DMS53 treated with DMSO at 0.1 percent for 48 hours (cell line): ENCODE data around the gene SLC22A3.

Source experiments
- DNase-seq: peaks from one replicate; lab custom pipeline; 2025; ENCODE audit not compliant: unreplicated experiment; lab: John Stamatoyannopoulos, UW

Gene SLC22A3

DNA sequence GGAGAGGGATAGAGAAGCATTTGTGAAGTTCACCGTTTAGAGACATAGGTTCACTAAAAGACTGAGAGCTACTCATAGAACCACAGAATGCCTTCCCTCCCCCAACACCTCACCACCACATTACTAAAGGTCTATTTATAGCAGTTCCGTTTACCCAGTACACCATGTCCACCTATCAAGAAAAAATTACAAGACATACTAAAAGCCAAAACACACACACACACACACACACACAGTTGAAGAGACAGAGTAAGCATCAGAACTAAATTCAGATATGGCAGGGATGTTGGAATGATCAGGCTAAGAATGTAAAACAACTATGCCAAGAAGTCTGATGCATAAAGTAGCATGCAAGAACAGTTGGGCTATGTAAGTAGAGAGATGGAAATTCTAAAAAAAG lies 52.3 kb downstream of the SLC22A3 start:
- DNase-seq: no peak

GRCh38 chr6:160408528-160408927 lies 60.4 kb downstream of the SLC22A3 start:
- DNase-seq: peak; percentile 6

DNA sequence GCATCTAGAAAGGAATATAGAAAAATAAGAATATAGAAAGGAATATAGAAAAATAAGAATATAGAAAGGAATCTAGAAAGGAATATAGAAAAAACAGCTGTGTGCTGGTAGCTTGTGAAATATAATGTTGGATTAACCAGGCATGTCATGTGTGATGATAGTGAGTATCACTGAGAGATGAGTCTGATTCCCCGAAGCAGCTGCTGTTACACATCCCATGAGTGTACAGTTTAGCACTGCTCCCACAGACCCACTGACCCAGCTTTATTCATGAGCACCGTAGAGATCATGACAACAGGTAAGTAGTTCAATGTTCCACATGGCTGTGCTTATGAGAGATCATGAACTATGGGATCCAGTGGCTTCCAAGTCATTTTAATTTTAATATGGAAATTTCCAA lies 64.8 kb downstream of the SLC22A3 start:
- DNase-seq: no peak

- DNase-seq: no peak
Measured at GRCh38 chr6:160417146-160417545, 69.0 kb downstream of the SLC22A3 start.

DNA sequence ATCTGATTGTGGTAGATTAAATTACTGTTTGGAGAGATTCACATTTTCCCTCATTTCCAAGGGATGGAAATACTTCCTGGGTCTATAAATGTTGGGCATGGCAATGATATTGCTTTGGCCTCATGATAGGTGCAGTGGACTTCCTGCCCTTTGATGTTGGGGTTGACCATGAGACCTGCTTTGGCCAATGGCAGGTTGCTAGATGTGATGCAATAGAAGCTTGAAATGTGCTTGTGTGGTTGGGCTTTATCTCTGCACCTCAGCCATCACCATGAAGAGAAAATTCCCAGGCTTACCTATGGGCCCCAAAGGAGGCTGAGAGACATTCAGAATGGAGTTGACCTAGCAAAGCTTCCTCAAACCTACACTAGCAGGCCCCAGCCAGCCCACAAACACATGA lies 69.4 kb downstream of the SLC22A3 start:
- DNase-seq: no peak

DNA sequence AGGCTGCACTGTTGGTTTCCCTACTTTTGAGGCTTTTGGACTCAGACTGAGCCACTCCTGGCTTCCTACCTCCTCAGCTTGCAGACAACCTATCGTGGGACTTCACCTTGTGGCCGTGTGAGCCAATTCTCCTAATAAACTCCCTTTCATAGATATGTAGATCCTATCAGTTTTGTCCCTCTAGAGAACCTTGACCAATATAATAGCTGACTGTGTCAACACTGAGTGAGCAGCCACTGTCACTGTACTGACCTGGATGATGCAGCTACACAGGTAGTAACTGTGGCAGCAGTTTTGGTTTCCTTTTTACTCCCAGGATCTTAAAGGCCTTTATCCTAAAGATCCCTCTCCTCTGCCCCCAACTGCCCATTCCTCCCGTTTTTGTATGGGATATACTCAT lies 70.2 kb downstream of the SLC22A3 start:
- no peak for DNase-seq

- DNase-seq: no peak
Measured at GRCh38 chr6:160419488-160419887, 71.3 kb downstream of the SLC22A3 start.

- DNase-seq: no peak
Measured at GRCh38 chr6:160420253-160420968, 72.2 kb downstream of the SLC22A3 start.

DNA sequence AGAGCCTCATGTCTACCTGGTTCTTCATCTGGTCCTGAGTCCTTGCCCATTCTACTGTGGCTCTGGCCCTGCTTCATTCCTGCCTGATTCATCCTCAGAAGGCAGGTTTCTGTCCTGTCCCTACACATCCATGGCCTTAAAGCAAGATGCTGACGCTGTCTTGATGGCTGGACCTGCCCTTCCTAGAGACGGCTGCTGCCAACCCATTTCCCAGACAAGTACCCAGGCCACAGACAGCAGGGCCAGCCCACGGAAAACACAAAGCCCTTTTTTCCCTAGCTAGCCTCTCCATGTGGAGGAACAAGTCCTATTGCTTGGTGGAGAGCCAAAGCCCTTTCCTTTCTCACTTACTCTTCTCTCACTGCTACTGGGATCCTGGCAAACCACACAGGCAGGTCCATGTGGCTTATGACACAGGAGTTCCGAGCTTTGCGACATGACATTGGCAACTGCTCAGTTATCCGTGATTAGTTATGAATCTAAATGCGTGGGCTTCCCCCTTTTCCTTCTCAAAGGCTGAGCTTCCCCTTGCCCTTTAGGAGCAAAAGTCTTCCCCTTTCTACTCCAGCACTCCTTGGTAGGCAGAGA lies 72.9 kb downstream of the SLC22A3 start:
- DNase-seq: no peak

- DNase-seq: no peak
Measured at GRCh38 chr6:160421854-160422253, 73.7 kb downstream of the SLC22A3 start.

DNA sequence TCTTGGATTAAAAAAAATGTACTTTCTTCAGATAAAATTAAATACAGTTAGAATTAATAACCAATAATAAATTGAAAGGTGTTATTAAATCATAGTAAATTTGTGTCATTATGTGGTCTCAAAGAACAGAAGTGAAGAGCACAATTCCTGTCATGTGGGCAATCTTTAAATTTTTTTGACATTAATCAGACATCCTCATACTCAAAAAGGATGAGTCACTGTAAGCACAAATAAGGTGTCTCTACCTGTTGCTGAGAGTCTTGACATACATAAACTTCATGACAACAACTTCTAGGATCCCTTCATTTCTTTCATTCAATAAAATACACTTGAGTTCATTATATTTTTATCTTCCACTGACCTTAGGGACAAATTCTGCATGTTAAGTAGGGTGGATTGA lies 76.1 kb downstream of the SLC22A3 start:
- peak; percentile 23 for DNase-seq

- no peak for DNase-seq
Measured at GRCh38 chr6:160426136-160426535, 78.0 kb downstream of the SLC22A3 start.

DNA sequence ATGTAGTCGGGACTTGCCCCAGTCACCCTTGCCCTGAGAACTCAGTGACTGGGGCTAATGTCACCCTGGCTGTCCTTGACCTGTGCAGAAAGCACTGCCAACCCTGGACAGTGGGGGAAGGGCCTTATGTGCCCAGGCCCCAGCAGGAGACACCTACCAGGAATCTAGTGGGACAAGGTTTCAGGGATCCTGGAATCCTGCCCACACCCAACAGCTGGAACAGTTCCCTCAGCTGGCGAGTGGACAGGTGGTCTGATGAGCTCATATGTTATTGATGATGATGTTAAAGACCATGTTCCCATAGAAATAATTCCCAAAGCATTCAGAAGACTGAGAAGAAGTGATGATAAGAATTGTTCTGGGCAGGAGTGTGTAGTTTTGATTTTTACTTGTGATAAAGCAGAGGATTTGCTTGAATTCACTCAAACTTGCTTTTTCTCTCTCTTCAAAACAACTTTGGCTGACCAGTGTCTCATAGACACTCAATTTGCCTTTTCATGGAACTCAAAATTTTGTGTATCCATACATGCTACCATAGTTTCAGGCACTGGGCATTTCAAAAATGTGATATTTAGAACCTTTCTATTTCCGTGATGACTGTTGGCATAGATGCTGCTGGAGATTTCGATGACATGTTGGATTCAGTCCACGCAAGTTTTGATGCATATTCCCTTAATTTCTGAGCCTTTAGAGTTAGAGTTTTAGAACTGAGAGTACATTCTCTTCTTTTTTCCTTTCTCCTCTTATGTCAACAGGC lies 79.3 kb downstream of the SLC22A3 start:
- no peak for DNase-seq

GRCh38 chr6:160428069-160428430 lies 79.9 kb downstream of the SLC22A3 start:
- DNase-seq: no peak

DNA sequence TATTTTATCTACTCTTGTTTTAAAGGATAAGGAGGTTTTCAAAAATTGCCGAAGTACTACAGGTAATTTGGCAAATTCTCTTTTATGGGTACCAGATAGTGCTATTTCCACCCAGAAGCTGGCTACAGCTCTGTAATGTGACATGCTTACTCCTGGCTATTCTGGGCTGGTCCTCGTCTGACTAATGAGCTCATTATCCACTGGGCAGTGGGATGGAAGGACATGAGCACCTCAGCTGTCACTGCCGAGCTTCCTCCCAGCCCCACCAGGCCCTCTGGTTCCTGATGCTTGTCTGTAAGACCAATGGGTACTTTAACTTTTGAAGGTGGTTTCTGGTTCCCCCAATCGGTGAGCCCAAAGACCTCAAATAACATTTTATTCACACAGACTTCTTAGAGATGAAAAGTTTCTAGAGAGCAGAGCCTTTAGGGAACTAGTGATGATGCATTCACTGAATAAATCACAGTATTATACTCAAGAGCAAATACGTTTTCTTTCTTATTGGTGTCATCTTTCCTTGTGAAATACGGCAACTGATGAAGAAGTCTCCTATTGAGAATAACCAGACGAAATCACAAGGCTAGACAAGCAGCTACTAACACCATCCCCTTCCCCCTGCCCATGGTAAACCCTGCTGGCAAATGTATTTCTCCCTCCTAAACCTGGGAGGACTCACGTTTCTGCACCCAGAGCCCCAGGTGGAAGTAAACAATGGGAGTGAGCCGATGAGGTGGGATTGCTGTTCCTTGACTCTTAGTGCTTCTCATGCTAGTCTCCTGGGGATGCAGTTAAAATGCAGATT lies 80.8 kb downstream of the SLC22A3 start:
- no peak for DNase-seq

DNA sequence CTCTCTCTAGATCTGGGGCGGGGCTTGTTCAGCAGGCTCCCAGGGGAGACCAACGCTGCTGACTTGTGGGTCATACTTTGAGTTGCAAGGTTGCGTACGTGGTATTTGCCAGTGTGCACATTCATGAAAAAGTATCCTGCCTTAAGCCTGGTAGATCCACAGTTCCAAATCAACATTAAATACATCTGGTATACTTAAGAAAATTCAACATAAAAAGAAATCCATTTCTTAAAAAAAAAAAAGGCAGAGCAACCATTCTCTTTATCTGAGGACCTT lies 81.4 kb downstream of the SLC22A3 start:
- DNase-seq: no peak

DNA sequence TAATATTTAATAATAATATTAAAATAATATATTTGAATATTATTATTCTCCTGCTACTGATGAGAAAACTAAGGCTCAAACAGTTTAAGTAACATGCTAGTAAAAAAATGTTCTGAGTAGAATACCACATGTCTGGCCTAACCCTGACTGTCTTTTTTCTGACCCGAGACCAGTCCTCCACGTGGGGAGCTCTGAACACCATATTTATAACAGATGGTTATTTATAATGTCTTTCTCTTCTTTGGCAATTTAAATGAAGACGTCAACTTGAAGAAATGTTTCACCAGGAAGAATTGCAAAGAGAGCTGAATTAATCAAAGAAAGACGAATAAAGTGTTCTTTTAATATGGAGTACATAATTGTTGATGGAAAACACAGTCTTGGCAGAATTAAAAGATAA lies 82.0 kb downstream of the SLC22A3 start:
- DNase-seq: no peak

GRCh38 chr6:160430751-160431150 lies 82.6 kb downstream of the SLC22A3 start:
- no peak for DNase-seq

DNA sequence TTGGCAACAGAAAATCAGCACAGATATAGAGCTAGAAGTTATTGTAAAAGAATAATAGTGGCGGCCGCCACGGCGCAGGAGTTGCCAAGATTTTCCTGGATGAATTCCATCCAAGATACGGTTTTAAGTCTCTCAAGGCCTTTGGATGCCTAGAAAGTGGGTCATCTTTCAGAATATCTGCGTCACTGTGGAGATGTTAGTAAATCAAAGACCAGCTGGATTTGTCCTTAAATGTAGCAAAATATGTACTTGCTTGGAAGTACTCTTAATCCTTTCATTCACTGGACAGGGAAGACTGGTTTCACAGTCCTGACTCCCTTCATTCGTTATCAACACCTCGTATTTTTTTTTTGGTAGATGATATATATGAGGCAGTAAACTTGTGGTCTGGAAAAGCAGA lies 83.0 kb downstream of the SLC22A3 start:
- no peak for DNase-seq

GRCh38 chr6:160431791-160432404 lies 83.7 kb downstream of the SLC22A3 start:
- no peak for DNase-seq

DNA sequence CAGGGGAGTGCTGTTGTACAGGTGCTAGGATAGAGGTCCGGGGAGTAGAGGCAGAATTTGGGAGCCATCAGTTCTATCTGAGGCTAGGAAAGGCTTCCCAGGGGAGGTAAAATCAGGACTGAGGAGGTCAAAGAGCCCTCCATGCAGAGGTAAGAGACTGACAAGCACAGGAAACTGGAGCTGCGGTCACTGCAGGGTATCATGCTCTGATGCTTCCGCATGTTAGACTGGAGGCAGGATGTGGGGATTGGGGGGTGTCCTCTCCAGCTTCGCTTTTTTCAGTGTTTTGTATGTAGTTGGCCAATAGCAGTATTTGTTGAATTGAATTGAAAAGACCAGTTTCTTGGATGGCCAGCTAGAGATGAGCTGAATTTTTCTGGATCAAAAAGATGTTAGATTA lies 87.8 kb downstream of the SLC22A3 start:
- no peak for DNase-seq
